ENCODE measurements around the gene CDH8.

CDH8 gene

GRCh38 chr16:61836804-61837393, 199.3 kb downstream of the CDH8 start:
- Histone ChIP-seq H3K27ac (no peak overlapping the region), H3K4me3 (no peak overlapping the region), H3K9ac (ENCODE audit: insufficient read length) (no peak overlapping the region), H3K36me3 (ENCODE audit: insufficient read depth, low read length) (no peaks in the 10 kb centered on the region), H3K9me3 (ENCODE audit: low read depth, low read length) (no peaks in the 10 kb centered on the region)
- no peak for TF ChIP-seq EZH2 (IDR thresholded peaks at IDR 0.05)
- TF ChIP-seq FOXP2 (optimal IDR thresholded peaks at IDR 0.05; ENCODE audit: control extremely low read depth, extremely low read length, insufficient read depth): no peak
- no peak for TF ChIP-seq POLR2AphosphoS5 (IDR thresholded peaks at IDR 0.05; ENCODE audit: borderline replicate concordance, low read depth, low read length)
- no peak for DNase-seq (ENCODE audit: low read depth, low spot score)

GRCh38 chr16:61834082-61834481, 202.2 kb downstream of the CDH8 start:
- Histone ChIP-seq H3K9me3 (ENCODE audit: low read depth, low read length) (no peaks in the 10 kb centered on the region), H3K9ac (ENCODE audit: insufficient read length) (no peak overlapping the region), H3K36me3 (ENCODE audit: insufficient read depth, low read length) (no peaks in the 10 kb centered on the region), H3K4me3 (no peak overlapping the region), H3K27ac (no peak overlapping the region)
- TF ChIP-seq POLR2AphosphoS5 (IDR thresholded peaks at IDR 0.05; ENCODE audit: borderline replicate concordance, low read depth, low read length): no peak
- no peak for TF ChIP-seq FOXP2 (optimal IDR thresholded peaks at IDR 0.05; ENCODE audit: control extremely low read depth, extremely low read length, insufficient read depth)
- TF ChIP-seq EZH2 (IDR thresholded peaks at IDR 0.05): no peak
- DNase-seq (ENCODE audit: low read depth, low spot score): no peak

DNA sequence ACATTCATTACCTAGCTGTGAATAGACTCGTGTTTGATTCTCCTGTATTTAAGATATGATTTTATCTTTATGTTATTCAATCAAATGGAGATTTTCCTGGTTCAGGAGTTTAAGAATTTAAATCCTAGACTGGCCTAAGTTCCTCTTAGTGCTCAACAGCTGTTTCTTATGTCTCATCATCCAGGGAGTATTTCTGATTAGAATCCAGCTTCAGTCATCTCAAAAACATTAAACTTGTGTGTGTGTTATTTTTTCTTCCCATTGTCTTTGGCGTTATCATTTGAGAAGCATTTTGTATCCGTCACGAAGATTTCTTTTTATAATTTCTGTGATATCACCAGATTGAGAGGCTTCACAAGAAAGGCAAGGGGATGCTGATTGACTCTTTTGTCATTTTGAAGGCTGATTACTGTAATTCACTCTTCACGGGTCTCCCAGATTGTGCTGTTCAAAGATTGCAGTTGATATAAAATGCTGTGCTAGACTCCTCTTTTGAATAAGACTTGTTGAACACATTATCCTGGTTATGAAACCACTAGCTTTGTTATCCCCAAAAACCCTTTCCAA, 204.8 kb downstream of the CDH8 start:
- no peak for DNase-seq (ENCODE audit: low read depth, low spot score)
- no peak for TF ChIP-seq FOXP2 (optimal IDR thresholded peaks at IDR 0.05; ENCODE audit: control extremely low read depth, extremely low read length, insufficient read depth)
- no peak for TF ChIP-seq EZH2 (IDR thresholded peaks at IDR 0.05)
- no peak for TF ChIP-seq POLR2AphosphoS5 (IDR thresholded peaks at IDR 0.05; ENCODE audit: borderline replicate concordance, low read depth, low read length)
- Histone ChIP-seq H3K9me3 (ENCODE audit: low read depth, low read length) (no peaks in the 10 kb centered on the region), H3K4me3 (no peak overlapping the region), H3K9ac (ENCODE audit: insufficient read length) (no peak overlapping the region), H3K36me3 (ENCODE audit: insufficient read depth, low read length) (no peaks in the 10 kb centered on the region), H3K27ac (no peak overlapping the region)

DNA sequence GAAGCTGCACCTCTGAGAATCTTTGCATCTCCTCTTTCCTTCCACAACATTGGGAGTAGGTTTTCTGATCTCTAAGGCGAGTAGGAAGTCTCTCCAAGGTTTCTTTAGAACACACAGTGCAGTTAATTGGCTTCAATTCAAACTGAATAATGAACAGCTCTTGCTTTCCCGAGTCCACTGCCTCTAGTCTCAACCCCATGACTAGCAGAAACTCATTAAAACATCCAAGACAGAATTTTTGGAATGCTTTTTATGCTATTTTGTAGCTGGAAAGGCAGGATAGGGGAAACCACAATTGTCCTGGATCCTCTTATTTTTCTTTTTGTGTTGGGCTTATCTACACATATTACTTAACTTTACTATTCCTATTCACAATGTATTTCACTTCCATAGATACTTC, 206.6 kb downstream of the CDH8 start:
- TF ChIP-seq POLR2AphosphoS5 (IDR thresholded peaks at IDR 0.05; ENCODE audit: borderline replicate concordance, low read depth, low read length): no peak
- no peak for TF ChIP-seq EZH2 (IDR thresholded peaks at IDR 0.05)
- TF ChIP-seq FOXP2 (optimal IDR thresholded peaks at IDR 0.05; ENCODE audit: control extremely low read depth, extremely low read length, insufficient read depth): no peak

DNA sequence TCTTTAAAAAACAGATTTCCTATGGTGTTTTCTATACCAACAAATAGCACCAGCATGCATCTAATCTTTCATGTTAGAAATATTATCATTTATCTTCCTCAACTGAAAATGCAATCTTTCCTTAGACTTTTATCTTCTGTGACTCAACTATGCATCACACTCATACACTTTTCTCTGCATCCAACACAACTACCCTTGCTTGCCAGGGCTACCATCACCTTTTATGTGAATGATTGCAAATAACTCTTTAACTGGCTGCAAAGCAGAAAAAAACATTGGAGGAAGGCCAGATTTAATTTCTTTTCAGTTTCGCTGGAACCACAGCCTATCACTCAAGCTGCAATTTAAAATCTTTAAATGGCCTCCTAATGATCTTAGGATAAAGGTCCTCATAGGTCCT, 212.9 kb downstream of the CDH8 start:
- Histone ChIP-seq H3K9me3 (ENCODE audit: low read depth, low read length) (no peaks in the 10 kb centered on the region), H3K36me3 (ENCODE audit: insufficient read depth, low read length) (no peaks in the 10 kb centered on the region), H3K4me3 (no peak overlapping the region), H3K9ac (ENCODE audit: insufficient read length) (no peak overlapping the region), H3K27ac (no peak overlapping the region)
- no peak for TF ChIP-seq FOXP2 (optimal IDR thresholded peaks at IDR 0.05; ENCODE audit: control extremely low read depth, extremely low read length, insufficient read depth)
- no peak for TF ChIP-seq POLR2AphosphoS5 (IDR thresholded peaks at IDR 0.05; ENCODE audit: borderline replicate concordance, low read depth, low read length)
- no peak for TF ChIP-seq EZH2 (IDR thresholded peaks at IDR 0.05)
- DNase-seq (ENCODE audit: low read depth, low spot score): no peak

More for the DNA sequence above, 206.6 kb downstream of the CDH8 start:
- H3K27ac ChIP-seq: no peak overlapping the region
- no peaks in the 10 kb centered on the region for H3K9me3 ChIP-seq (ENCODE audit: low read depth, low read length)
- no peak overlapping the region for H3K9ac ChIP-seq (ENCODE audit: insufficient read length)
- no peaks in the 10 kb centered on the region for H3K36me3 ChIP-seq (ENCODE audit: insufficient read depth, low read length)
- H3K4me3 ChIP-seq: no peak overlapping the region
- no peak for DNase-seq (ENCODE audit: low read depth, low spot score)

DNA sequence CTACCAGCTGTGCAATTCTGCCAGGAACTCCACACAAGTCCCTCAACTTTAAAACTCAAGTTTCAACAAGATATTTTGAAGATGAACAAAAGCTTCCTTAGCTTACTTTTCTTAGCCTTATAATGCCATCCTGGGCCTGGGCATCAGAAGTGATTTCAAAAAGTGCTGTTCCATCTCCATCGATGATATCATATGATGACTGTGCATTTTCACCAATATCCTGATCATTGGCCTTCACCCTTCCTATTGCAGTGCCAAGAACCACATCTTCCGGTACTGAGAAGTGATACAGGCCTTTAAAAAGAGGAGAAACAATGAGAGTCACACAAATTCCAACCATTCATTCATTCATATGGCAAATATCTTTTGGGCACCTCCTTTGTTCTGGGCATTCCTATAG, 215.4 kb downstream of the CDH8 start:
- Histone ChIP-seq H3K9me3 (ENCODE audit: low read depth, low read length) (no peaks in the 10 kb centered on the region), H3K4me3 (no peak overlapping the region), H3K27ac (no peak overlapping the region), H3K36me3 (ENCODE audit: insufficient read depth, low read length) (no peaks in the 10 kb centered on the region), H3K9ac (ENCODE audit: insufficient read length) (no peak overlapping the region)
- no peak for DNase-seq (ENCODE audit: low read depth, low spot score)
- TF ChIP-seq POLR2AphosphoS5 (IDR thresholded peaks at IDR 0.05; ENCODE audit: borderline replicate concordance, low read depth, low read length) (no peak), FOXP2 (optimal IDR thresholded peaks at IDR 0.05; ENCODE audit: control extremely low read depth, extremely low read length, insufficient read depth) (no peak), EZH2 (IDR thresholded peaks at IDR 0.05) (no peak)

DNA sequence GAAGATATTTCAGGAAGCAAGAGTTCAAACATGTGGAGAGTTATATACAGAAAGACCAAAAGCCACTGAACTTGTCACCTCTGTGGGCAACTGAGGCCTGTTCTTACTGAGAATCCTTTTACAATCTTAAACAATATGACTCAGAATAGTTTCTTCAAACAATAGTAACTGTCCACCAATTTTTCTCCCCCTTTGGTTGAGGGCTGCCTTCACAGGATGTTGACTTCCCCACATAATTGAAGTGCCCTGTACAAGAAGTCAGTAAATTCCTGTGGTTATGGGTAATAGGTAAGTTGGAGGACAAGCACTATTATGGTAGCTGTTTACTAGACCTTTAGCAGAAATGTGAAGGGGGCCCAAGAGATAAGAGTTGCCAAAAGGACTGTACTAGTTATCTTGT, 215.8 kb downstream of the CDH8 start:
- H3K9me3 ChIP-seq (ENCODE audit: low read depth, low read length): no peaks in the 10 kb centered on the region
- no peaks in the 10 kb centered on the region for H3K36me3 ChIP-seq (ENCODE audit: insufficient read depth, low read length)
- no peak overlapping the region for H3K27ac ChIP-seq
- H3K4me3 ChIP-seq: no peak overlapping the region
- DNase-seq (ENCODE audit: low read depth, low spot score): no peak
- no peak for TF ChIP-seq POLR2AphosphoS5 (IDR thresholded peaks at IDR 0.05; ENCODE audit: borderline replicate concordance, low read depth, low read length)
- TF ChIP-seq EZH2 (IDR thresholded peaks at IDR 0.05): no peak
- TF ChIP-seq FOXP2 (optimal IDR thresholded peaks at IDR 0.05; ENCODE audit: control extremely low read depth, extremely low read length, insufficient read depth): no peak
- no peak overlapping the region for H3K9ac ChIP-seq (ENCODE audit: insufficient read length)

DNA sequence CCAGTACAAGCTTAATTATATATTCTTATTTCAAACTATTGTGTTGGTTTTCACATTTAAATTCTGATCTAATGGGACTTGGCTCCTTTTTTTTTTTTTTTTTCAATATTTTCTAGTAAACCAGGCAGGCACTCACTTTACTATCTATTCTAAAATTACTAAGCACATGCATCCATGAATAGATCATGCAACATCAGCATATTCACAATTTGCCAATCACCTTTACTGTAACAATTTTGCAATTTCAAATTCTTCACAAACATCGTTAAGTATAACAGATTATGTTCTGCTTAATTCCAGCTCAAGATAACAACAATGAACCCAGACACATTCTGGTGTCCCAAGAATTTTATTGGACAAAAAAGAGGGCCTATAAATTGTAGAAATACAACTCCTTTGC, 217.4 kb downstream of the CDH8 start:
- Histone ChIP-seq H3K36me3 (ENCODE audit: insufficient read depth, low read length) (no peaks in the 10 kb centered on the region), H3K27ac (no peak overlapping the region), H3K9ac (ENCODE audit: insufficient read length) (no peak overlapping the region), H3K4me3 (no peak overlapping the region), H3K9me3 (ENCODE audit: low read depth, low read length) (no peaks in the 10 kb centered on the region)
- no peak for DNase-seq (ENCODE audit: low read depth, low spot score)
- TF ChIP-seq EZH2 (IDR thresholded peaks at IDR 0.05): no peak
- no peak for TF ChIP-seq POLR2AphosphoS5 (IDR thresholded peaks at IDR 0.05; ENCODE audit: borderline replicate concordance, low read depth, low read length)
- TF ChIP-seq FOXP2 (optimal IDR thresholded peaks at IDR 0.05; ENCODE audit: control extremely low read depth, extremely low read length, insufficient read depth): no peak
